Measurements from ENCODE around the gene OTUB2.
A peak's percentile ranks its signal among the peaks of the same experiment; 100 is the strongest.

Gene OTUB2

DNA sequence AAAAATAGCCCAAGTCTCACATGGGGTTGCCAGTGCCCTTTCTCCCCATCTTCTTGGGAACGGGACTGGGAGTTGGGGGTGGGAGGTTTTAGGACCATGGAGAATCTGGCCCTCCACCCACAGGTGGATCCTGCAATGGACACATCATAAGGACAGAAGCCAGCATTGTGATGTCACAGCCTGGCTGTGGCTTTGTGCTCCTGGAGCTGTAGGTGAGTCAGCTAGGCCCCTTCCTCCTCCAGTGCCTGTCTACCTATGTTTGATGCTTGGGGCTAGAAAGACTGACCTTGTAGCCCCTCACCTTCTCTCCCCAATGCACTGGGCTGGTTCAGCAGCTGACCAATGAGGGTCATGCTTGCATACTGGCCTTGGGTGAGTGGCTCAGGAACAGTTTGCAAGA lies 29.1 kb upstream of the OTUB2 start, which contains the start of gene CCDC197:
Gene CCDC197 (plus strand): TSS at position 220 of the 400 bp plus-strand sequence. CDS start 831 bp downstream, outside the sequence.
- DNase-seq: no peak

DNA sequence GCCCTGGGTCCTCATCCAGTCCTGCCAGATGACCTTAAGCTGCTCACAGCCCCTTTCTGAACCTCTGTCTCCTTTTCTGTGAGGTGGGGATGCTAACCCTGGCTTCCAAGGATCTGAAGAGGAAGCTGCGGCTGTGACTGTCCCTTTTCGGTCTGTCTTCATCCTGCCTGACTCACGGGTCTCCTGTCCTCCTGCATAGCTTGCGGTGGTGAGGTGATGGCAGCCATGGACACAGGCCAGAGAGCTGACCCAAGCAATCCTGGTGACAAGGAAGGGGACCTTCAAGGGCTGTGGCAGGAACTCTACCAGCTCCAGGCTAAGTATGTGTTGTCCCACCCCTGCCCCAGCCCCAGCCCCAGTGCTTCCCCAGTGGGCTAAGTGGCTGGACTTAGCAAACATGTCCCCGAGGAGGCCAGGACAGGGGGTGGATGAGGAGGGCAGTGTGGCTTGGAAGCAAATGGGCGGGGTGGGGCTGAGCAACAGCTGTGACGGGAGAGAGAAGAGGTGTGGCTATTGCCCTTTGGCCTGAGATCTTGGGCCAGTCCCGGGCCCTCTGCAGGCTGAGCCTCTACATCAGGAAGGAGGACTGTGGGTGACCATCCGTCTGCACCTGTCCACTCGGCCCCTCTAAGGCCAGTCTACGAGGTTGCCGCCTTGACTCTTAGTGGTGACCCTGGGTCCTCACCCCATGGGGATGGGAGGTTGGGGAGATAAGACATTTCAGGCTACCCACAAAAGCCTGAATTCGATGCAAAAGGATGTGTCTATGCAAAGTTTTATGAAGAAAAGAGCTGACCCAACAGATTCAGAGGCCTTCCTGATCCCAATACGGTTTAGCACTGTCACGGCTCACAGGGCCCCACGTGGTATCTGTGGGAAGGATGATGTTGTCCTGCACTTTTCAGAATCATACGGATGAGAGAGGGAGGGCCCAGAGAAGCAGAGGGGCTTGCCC lies 27.9 kb upstream of the OTUB2 start:
- DNase-seq: no peak

DNA sequence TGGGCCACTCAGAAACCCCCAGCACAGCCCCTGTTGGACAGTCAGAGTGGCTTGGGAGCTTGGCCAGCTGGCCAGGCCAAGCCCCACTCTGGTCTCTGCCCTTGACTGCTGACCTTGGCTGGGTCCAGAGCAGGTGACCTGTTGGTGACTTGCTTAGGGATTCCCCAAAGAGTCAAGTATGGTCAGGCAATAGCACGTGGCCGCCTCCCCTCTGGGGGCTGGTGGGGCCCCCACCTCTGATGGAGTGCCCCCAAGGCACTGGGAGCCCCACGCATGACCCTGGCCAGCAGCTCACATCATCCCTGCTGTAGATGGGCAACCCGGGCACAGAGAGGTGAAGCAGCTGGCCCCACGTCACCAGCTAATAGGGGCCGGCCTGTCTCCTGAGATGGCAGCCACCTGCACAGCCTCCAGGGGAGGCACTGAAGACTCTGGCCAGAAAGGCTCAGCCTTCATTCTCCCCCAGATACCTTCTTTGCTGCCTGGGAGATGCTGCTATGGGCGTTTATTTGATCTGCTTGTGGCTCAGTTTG lies 27.2 kb upstream of the OTUB2 start:
- DNase-seq: no peak

DNA sequence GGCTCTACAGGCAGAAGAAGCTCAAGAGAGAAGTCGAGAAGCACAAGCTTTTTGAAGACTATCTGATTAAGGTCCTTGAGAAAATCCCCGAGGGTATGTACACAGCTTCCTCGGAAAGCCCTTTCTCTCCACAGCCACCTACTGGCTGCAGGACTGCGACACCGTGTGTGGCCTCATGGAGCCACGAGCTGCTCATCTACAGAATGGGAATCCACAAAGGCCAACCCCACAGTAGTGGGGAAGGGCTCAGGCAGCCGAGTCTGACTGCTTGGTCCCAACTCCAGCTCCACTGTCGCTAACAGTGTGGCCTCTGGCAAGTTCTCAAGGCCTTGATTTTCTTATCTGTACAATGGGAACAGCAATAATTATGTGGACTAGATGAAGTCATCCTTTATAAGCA lies 26.6 kb upstream of the OTUB2 start:
- no peak for DNase-seq

DNA sequence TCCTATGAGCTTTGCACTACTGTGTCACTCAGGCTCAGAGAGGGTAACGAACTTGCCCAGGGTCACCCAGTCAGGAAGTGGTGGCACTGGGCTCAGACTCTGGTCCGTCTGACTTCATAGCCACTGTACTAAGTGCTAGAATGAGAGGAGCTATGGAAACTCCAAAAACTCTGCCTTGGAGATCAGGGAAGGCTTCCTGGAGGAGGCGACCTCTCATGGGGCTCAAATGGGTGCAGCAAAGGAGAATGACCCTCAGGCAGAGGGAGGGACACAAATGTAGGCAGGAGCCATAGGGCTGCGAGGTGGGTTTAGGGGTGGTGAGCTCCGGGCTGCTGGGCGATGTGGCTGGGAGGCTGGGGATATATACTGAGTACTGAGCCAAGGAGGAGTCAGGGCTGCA lies 25.9 kb upstream of the OTUB2 start:
- DNase-seq: no peak

DNA sequence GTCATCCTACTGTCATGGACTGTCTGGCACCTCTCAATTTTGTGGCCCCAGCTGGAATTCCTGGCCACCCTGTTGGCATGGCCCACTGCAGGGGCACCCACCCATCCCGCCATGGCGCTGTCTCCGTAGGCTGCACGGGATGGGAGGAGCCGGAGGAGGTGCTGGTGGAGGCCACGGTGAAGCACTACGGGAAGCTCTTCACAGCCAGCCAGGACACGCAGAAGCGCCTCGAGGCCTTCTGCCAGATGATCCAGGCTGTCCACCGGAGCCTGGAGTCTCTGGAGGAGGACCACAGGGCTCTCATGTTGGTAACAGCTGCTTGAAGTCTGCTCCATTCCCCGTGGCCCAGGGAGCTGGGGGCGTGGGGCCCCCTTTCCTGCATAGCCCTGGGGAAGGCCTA lies 25.1 kb upstream of the OTUB2 start:
- no peak for DNase-seq

DNA sequence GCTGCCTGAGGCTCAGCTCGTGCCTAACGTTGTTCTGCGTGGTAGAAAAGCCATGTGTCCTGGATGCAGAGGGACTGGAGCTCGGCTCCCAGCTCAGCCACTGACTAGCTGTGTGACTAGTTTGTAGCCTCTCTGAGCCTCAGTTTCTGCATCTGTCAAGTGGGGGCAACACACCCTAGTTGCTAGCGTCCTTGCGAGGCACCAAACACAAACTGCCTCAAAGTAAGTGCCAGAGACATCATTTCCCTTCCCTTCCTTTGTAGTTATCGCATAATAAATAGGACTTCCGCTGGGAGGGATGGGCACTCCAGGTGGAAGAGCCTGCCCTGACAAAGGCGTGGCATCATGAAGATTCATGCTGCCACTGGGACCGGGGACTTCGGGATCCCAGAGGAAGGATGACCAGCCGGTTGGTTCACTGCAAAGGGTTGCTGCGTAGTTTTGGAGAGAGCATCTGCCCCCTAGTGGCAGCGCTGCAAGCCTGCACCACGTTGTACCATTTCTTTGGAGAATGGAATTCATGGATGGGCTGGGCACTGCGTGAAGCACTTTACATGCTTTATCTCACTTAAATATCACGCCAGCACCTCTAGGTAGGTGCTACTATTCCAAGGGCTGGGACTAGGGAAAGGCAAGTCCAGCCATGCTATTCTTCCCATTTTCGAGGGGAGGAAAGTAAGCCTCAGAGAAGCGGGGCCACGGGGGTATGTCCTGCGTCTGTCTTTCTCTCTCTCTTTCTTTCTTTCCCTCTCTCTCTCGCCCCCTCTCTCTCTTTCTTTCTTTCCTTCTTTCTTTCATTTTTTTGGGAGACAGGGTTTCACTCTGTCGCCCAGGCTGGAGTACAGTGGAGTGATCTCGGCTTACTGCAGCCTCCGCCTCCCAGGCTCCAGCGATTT lies 24.4 kb upstream of the OTUB2 start:
- peak; percentile 81 for DNase-seq

DNA sequence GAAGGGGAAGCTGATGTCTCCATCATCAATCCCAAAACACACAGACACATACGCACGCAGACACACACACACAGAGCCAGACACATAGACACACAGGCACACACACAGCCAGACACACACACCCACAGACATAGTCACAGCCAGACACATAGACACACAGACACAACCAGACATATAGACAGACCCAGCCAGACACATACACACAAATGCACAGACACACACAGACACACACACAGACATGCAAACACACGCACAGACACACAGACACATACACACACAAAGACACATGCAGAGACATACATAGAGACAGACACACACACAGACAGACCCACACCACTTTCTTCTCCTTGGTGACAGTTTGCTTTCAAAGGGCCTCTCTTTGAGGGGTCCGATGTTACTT lies 22.7 kb upstream of the OTUB2 start:
- DNase-seq: no peak

DNA sequence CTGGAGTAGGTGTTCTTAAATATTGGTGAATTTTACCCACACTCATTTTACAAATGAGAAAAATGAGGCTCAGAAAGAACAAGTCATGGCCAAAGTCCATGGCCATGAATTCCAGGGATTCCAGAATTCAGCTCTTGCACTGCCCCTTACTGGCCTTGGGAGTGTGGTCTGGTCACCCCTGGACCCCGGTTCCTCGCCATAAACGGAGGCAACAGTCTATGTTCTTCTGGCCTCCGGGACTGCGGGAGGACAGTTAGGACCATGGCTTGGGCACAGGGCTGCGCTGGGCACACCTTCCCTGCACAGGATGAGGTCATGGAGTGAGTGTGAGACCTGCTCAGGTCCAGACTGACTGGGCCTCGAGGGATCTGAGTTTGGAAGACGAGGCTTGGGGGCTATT lies 22.1 kb upstream of the OTUB2 start:
- DNase-seq: no peak

DNA sequence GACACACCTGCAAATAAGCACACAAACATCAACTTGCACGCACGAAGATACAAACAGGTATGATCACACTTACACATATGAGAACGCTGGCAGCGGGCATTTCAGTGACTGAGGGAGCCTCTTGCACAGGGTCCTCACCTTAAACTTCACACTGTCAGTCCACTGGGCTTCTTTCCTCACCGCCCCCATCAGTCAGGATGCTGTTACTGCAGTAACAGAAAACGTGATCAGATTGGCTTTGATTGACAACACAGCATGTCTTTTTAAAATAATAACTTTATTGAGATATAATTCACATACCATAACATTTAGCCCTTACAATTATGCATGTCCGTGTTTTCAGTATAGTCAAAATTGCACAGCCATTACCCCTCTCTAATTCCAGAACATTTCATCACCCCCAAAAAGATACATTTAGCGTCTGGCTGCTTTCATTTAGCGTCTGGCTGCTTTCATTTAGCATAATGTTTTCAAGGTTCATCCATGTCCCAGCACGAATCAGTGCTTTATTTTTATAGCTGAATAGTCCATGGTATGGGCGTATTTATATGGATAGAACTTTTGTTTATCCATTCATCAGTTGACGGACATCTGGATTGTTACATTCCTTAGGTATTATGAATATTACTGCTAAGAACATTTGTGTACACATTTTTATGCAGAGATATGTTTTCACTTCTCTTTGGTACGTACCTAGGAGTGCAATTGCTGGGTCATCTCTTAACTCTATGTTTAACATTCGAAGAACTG lies 20.6 kb upstream of the OTUB2 start:
- no peak for DNase-seq

DNA sequence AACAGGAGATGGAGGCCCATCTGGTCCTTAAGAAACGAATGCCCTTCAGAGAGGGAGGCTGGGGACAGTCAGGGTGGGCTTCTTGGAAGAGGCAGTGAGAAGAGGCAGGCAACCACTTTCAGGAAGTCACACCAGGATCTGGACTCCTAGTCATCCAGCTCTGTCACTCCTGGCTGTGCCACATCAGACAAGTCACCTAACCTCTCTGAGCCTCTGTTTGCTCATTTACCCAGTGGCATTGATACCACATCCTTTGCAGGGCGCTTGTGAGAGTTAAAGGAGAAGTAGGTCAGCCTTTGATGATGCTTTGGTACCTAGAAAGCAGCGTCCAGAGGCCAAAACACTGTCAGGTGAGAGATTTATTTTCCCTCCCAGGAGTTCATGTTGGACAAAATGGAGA lies 17.9 kb upstream of the OTUB2 start:
- DNase-seq: no peak

DNA sequence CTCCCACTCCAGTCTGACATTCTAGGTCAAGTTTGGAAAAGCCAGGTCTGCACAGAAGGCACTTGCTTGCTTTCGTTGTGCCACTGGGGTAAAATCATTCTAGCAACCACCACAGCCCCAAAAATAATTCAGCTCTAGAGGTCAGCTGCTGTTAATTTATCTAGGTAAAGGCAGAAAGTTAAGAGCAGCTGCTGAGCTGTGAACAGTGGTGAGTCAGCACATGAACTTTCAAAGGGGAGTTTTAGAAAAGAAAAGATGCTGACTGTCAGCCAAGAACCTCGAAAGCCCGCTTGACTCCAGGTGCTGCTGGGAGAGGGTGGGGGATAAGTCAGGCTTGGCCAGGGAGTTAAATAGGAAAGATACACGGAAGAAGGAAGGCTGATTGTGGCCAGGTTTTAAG lies 16.4 kb upstream of the OTUB2 start:
- DNase-seq: no peak

DNA sequence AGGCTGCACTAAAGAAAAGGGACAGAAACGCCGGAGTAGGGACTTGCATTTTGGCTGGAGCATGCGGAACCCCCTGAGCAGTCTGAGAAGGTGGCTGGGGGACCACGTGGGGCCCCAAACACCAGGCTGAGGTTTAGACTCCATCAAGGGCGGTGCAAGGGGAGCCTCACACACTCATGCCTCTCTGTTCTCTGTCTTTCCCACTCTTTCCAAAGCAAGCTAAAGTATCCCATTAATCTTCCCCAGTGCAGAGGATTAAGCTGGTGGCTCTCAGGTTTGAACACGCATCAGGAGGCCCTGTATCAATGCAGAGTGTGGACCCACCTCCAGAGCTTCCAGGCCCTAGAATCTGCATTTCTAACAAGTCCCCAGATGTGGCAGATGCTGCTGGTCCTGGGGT lies 15.5 kb upstream of the OTUB2 start:
- DNase-seq: no peak

DNA sequence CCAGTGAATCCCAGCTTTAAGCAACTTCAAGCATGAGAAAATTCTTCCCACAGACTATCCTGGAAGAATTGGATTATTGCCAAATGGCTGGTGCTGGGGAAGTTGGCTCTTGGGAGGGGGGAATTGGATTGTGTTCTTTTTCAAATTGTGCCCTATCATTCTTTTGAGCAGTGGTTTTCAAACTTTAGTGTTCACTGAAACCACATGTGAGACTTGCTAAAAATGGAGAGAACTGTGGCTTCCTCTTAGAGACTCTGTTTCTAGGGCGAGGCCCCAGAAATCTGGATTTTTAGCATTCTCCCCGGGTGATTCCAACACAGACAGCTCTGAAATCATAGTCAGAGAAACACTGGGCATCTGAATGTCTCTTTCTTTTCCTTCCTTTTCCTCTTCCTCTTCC lies 14.3 kb upstream of the OTUB2 start:
- DNase-seq: no peak

DNA sequence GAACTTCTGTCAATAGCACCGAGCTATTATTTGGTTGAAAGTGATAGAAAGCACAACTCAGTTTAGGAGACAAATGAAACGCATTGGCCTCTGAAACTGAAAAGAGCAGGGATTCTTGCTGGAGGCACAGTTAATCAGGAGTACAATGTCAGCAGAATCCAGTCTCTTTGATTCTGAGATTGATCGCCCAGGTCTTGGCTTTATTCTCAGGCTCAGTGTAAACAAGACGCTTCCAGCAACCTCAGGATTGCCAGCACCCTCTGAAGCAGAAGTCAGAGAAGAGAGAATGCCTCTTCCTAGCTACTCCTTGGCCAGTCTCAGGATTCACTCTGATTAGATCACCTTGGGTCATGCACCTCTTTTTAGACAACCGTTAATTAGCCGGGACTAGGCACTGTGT lies 11.8 kb upstream of the OTUB2 start:
- DNase-seq: no peak

DNA sequence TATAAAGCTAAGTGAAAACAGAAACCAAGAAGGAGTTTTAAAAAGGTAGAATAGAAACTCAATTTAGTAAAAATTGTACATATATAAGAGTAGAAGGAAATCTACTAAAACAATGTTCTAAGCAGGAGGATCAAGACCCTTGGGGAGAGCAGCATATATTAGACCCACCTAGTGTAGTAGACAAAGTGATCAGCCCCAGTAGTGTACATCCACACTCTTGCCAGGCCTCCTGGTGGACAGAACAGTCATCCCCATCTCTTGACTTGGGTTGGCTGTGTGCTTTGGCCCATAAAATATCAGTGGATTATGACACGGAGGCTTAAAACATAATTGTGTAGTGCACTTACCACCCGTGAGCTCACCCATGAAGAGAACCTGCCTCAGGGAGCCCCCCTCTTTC lies 10.9 kb upstream of the OTUB2 start:
- no peak for DNase-seq

DNA sequence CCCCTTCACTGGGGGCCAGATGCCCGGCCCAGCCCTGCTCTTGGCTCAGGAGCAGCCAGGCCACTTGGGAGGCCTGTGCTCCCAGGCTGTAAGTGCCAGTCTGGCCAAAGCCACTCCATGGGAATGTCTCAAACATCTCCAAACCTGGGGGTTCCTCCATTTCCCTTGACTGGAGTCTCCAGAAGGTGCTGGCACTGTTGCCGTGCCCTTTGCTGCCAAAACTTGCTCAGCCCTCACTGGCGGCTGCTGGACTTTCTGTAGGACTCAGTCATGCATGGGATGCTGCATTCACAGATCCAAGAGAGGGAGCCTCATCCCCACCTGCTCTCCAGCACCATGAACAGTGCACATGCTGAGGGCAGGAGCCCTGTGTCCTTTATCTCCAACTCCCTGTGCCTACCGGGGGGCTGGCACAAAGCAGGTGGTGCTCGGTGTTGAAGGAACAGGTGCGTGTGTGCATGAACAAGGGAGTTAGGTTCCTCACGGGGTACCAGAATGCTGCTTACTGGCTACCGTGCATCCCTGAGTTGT lies 9.6 kb upstream of the OTUB2 start:
- DNase-seq: no peak

DNA sequence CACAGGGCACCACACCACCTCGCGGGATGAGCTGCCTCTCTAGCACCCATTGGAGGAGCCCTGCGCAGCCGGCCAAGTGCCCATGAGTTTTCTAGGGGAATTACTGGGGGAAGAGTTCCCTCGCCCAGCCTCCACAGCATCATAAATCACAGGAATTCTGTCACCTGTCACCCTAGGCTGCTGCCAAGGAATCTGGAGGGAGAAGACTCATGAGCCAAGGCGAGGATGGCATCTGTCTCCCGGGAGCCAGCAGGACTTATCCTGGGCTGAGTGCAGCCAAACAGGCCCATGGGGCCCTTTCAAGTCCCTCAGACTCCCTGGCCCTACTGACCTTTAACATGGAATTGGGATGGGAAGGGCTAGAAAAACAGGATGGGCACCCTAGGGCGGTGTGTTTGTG lies 7.8 kb upstream of the OTUB2 start:
- DNase-seq: no peak

DNA sequence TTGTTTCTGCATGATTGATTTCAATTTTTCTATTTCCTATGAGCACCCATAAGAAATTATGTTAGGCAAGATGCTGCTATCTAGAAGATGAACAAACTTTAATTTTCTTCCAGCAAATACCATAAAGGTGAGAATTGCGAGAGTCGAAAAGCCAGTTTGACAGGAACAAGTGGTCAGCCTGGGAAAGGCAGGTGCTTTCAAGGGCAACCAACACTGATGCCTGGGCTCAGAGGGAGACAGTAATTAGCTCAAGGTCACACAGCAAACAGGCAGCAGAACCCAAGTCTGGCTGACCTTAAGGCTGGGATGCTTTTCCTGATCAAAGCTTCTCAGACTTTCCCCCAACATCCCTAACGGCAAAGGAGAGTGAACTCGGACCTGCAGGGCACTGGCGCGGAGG lies 6.8 kb upstream of the OTUB2 start:
- no peak for DNase-seq

DNA sequence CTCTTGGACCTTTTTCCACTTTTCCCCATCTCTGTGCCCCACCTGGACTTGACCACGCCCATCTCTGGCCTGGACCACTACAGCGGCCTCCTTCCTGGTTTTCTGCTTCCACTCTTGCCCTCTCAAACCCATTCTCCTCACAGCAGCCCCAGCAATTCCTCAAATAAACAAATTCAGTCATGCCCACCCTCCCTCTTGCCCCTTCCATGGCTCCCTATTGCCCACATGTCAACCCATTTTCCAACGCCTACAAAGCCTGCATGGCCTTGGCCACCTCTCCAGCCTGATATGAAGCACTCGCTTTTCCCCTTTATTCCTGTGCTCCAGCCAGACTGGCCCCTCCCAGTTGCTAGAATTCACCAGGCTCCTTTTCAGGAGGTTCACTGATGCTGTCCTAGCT lies 5.9 kb upstream of the OTUB2 start:
- no peak for DNase-seq

DNA sequence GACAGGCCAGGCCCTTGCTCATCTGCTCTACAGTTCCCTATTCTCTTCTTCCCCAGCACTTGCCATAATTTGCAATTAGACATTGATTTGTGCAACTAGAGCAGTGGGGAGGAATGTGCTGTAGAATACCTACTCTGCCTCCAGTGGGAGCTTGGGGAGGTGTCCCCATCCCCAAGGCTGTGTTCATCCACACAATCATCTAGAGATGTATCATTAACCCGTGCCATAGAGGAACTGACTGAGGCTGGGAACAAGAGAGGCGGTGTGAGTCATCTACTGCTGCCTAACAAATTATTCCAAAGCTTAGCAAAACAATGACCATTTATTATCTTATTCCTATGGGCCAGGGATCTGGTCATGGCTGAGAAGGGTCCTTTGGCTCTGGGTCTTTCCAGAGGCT lies 5.1 kb upstream of the OTUB2 start:
- no peak for DNase-seq

DNA sequence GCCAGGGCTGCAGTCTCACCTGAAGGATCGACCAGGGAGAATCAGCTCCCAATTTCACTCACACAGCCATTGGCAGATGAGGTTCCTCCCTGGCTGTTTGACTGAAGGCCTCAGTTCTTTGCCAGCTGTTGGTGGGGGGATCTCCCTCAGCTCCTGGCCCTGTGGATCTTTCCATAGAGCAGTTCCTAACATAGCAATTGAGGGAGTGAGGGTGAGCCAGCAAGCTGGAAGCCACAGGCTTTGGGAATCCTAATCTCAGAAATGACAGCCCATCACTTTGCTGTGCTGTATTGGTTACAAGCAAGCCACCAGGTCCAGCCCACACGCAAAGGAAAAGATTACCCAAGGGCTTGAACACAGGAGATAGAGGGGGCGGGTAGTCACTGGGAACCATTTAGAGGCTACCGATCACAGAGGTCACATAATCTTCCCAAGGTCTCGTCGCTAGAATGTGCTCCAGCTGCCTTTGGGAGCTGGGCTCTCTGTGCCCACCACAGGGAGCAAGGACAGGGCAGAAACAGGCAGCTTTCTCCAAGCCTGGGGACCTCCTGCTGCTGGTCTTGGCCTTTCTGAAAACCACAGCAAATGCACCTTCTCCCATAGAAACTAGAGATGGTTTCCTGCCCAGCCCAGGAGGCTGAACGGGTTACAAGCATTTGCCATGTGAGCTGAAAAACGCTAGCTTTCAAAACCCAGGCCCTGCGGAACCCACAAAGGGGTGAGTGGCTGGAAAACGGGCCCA lies 4.6 kb upstream of the OTUB2 start:
- no peak for DNase-seq

Data from retina (tissue), 1 donor.